ENCODE data around the gene IMP3. TPM values are rescaled to one million over a fixed set of nuclear protein-coding genes. Genes with fewer than 3 reads are reported as not detected.

The IMP3 gene
- total and polyA plus RNA-seq, 9 of the 15 experiments (the other 6 are each of a cell fraction or from before 2014, with no cell fraction given) = 14.5 to 160 (median 74.4) TPM

GRCh38 chr15:75639709-75640482 is at the start of gene IMP3 (continued):
- TF ChIP-seq KAT2B (IDR thresholded peaks at IDR 0.05; ENCODE audit: low read depth, low read length) (no peak), E2F1 (CRISPR knock-in tag; IDR thresholded peaks at IDR 0.05) (peak; percentile 52; the same call in 1 of the 2 replicates), ZFX (CRISPR knock-in tag; IDR thresholded peaks at IDR 0.05) (peak; percentile 67), CREBBP (IDR thresholded peaks at IDR 0.05; ENCODE audit: low read depth, low read length) (no peak), SLC30A9 (CRISPR knock-in tag; IDR thresholded peaks at IDR 0.05) (no peak), MAZ (CRISPR knock-in tag; conservative IDR thresholded peaks at IDR 0.05 in 1 of 2, IDR thresholded peaks at IDR 0.05 in 1 of 2) (peak; percentile 75 to 98; a peak in 3 of 4 replicates), HMBOX1 (IDR thresholded peaks at IDR 0.05) (no peak; the same call in 1 of the 2 replicates), THAP12 (CRISPR knock-in tag; IDR thresholded peaks at IDR 0.05) (0 out of 2 replicates have a peak, but pooled peaks have one; percentile 56), ZNF780A (CRISPR knock-in tag; IDR thresholded peaks at IDR 0.05) (no peak), TAF9B (IDR thresholded peaks at IDR 0.05; ENCODE audit: partially characterized antibody) (peak; percentile 84), MXD1 (CRISPR knock-in tag; IDR thresholded peaks at IDR 0.05; ENCODE audit: borderline replicate concordance, poor library complexity, severe bottlenecking) (no peak), BACH1 (tag; IDR thresholded peaks at IDR 0.05) (no peak), ZBTB43 (CRISPR knock-in tag; IDR thresholded peaks at IDR 0.05) (no peak), UBTF (IDR thresholded peaks at IDR 0.05; ENCODE audit: borderline replicate concordance in 1 of 2, low read depth in 2 of 2, low read length in 2 of 2) (peak in 1 of 2 experiments; percentile 71; a peak in 1 of 4 replicates), FOS (IDR thresholded peaks at IDR 0.05; ENCODE audit: extremely low read depth, insufficient read length) (peak; percentile 82)
